ENCODE data around the gene NUP35. TPM values are rescaled to one million over a fixed set of nuclear protein-coding genes. Genes with fewer than 3 reads are reported as not detected.

Gene NUP35, protein sequence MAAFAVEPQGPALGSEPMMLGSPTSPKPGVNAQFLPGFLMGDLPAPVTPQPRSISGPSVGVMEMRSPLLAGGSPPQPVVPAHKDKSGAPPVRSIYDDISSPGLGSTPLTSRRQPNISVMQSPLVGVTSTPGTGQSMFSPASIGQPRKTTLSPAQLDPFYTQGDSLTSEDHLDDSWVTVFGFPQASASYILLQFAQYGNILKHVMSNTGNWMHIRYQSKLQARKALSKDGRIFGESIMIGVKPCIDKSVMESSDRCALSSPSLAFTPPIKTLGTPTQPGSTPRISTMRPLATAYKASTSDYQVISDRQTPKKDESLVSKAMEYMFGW
- total RNA-seq = 10 to 100 TPM; 25.6 to 47.9 TPM

DNA sequence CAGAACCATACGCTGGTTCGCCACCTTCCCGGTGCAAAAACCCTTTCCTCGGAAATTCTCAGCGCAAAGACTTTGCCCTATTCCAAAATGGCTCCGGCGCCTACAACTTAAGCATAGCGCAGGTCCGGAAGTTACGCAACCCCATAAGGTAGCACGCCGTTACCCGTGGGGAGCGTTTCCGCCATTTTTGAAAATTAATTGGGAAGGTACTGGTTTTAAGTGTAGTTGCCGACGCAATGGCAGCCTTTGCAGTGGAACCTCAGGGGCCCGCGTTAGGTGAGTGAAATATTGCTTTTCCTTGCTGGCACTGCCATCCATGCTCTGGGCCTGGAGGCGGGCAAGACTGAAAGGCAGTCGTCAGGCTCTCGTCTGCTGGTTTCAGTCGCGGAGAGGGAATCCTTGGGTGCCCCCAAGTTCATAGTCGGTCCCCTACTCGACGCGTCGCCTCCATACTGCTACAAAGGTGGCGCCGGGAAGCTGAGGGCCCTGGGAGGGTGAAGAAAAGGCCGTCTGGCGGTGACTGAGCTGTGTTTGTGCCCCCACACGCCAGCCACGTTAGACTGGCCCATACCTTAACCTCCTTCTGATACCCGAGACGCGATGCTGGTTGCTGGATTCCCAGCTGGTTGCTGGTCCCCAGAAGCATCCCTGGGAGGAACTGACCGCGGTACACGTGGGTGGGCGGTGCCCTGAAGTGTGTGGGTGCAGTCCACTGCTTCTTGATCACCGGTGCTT is at the start of gene NUP35:
Gene NUP35 (plus strand): TSS at position 222 of the 735 bp plus-strand sequence. CDS start 15 bp downstream, at position 237.
- peak; percentile 90 for DNase-seq (ENCODE audit: low spot score)
- H3K27me3 Mint-ChIP-seq = peaks cover 22 to 23% of the 10 kb centered on the region in 2 donors
- H3K9me3 Mint-ChIP-seq = no peaks in the 10 kb centered on the region
- H3K36me3 Mint-ChIP-seq = peaks cover 4% of the 10 kb centered on the region
- H3K4me3 Mint-ChIP-seq = peak within 1 kb of the TSS; percentile 97
- H3K4me1 Mint-ChIP-seq (ENCODE audit: low read depth in 2 of 2) = peaks cover 15 to 25% of the 10 kb centered on the region in 2 donors
- peak within 1 kb of the TSS; percentile 93 to 96 for H3K27ac Mint-ChIP-seq
- peak; percentile 94 to 97 for ATAC-seq

DNA sequence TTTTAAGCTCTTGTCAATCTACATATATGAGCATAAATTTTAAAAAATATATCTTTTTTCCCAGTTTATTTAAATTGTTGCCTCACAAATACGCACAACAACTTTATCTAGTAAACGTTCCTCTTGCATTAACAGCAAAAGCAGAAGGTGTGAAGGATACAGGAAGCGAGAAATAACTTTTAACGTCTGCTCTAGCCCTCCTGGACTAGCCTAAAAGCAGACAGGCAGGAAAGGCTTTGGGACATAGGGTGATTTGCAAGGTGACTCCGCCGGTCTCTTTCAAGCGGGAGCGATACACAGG is 46.1 kb upstream of the NUP35 start:
- Mint-ChIP-seq H3K4me1 (ENCODE audit: low read depth in 2 of 2) (peaks cover 8 to 12% of the 10 kb centered on the region in 2 donors), H3K36me3 (no peaks in the 10 kb centered on the region), H3K9me3 (no peaks in the 10 kb centered on the region), H3K4me3 (peak overlapping the region; percentile 96), H3K27ac (peak overlapping the region; percentile 53 to 92), H3K27me3 (peaks cover 0 to 6% of the 10 kb centered on the region in 2 donors)
- DNase-seq (ENCODE audit: low spot score) = no peak
- ATAC-seq = peak; percentile 49 to 50

DNA sequence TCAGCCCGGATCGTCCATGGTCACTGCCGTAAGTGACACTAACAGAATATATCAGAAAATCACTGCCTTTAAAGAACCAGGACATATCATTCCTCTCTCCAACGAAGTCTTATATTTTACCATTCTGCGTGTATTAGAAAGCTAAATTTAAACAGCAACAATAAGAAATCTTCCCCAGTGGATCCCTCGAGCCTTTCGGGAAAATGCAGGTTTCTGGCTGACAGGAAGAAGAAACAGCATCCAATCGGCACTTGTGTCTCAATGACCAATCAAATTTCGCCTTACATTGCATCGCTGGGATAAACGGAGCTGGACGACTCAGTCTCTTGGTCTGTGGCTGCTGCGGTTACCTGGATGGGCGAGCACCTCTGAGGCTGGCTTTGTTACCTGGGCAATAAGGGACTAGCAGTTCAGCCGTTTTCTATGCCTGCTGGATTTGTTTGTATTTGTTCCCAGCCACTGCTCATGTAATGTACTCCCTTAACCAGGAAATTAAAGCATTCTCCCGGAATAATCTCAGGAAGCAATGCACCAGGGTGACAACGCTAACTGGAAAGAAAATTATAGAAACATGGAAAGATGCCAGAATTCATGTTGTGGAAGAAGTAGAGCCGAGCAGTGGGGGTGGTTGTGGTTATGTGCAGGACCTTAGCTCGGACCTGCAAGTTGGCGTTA is 45.6 kb upstream of the NUP35 start, which contains the start of gene DUSP19:
Gene DUSP19 (plus strand): TSS at position 284 of the 675 bp plus-strand sequence. CDS start 187 bp downstream, at position 471.
- peak within 1 kb of the TSS; percentile 96 for H3K4me3 Mint-ChIP-seq
- H3K9me3 Mint-ChIP-seq = no peaks in the 10 kb centered on the region
- DNase-seq (ENCODE audit: low spot score) (peak; percentile 83), ATAC-seq (peak; percentile 81 to 90)
- H3K36me3 Mint-ChIP-seq = no peaks in the 10 kb centered on the region
- H3K27me3 Mint-ChIP-seq = peaks cover 0 to 6% of the 10 kb centered on the region in 2 donors
- H3K4me1 Mint-ChIP-seq (ENCODE audit: low read depth in 2 of 2) = peaks cover 8 to 12% of the 10 kb centered on the region in 2 donors
- peak within 1 kb of the TSS; percentile 53 to 92 for H3K27ac Mint-ChIP-seq

DNA sequence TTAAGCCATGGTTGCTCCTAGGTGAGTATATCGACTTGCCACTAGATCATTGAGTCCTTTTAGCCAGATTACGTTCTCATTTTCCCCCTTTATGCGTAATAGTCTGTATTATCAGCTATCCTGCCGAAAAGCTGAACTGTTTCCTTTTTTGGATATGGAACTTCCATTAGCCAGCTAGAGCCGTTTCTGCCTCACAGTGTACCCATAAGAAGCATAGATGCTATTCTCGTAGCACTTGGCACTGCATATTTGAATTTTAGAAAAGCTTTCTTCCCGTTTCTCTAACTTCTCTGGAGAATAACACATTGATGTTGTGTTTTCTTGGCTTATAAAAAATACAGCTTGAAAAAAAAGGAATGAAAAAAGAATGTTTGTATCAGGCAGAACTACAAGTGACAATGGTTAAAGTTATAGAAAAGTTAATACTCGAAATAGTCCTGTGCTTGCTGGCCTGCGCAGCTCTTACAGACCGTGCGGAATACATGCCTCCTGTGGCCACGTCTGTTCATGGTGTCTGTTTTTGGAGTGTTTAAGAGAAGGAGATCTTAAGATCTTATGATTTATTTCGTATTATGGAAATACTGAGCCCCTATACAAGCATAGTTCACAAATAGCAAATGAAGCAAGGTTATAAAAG is 45.0 kb upstream of the NUP35 start:
- H3K36me3 Mint-ChIP-seq = no peaks in the 10 kb centered on the region
- H3K27ac Mint-ChIP-seq = peak overlapping the region; percentile 53 to 92
- H3K4me3 Mint-ChIP-seq = peak overlapping the region; percentile 96
- H3K4me1 Mint-ChIP-seq (ENCODE audit: low read depth in 2 of 2) = peaks cover 8 to 12% of the 10 kb centered on the region in 2 donors
- no peaks in the 10 kb centered on the region for H3K9me3 Mint-ChIP-seq
- ATAC-seq = no peak
- peaks cover 0 to 3% of the 10 kb centered on the region in 2 donors for H3K27me3 Mint-ChIP-seq
- DNase-seq (ENCODE audit: low spot score) = no peak

DNA sequence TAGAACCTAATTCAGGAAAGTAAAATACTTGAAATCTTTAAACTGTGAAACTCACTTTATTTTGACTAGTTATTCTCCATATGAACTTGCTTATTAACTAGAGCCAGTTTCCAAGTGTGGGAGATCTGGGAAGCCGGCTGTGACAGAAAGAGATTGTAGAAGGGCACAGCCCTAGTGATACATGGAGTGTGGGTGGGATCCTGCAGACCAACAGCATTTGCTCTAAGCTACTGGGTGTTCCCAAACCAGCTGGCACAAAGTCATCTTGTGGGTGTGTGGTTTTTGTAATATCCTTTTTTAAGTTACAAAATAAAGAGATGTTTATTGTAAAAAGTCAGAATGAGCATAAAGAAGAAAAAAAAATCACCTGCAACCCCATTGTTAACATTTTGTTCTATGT is 42.3 kb upstream of the NUP35 start:
- H3K27ac Mint-ChIP-seq = no peak overlapping the region
- ATAC-seq = no peak

DNA sequence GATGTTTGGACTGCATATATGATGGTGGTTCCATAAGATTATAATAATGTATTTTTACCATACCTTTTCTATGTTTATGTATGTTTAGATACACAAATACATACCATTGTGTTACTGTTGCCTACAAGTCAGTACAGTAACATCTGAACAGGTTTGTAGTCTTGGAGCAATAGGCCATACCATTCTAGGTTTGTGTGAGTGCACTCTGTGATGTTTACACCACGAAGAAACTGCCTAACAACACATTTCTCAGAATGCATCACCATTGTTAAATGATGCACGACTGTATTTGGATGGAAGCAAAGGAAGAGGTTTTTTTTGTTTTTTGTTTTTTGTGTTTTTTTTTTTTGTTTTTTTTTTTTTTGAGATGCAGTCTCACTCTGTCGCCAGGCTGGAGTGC is 36.2 kb upstream of the NUP35 start:
- ATAC-seq (no peak), DNase-seq (ENCODE audit: low spot score) (no peak)
- Mint-ChIP-seq H3K27me3 (no peaks in the 10 kb centered on the region), H3K9me3 (no peaks in the 10 kb centered on the region), H3K27ac (no peak overlapping the region), H3K36me3 (no peaks in the 10 kb centered on the region), H3K4me3 (no peak overlapping the region), H3K4me1 (ENCODE audit: low read depth in 2 of 2) (no peaks in the 10 kb centered on the region)

More for the DNA sequence above, 42.3 kb upstream of the NUP35 start:
- Mint-ChIP-seq H3K36me3 (no peaks in the 10 kb centered on the region), H3K4me1 (ENCODE audit: low read depth in 2 of 2) (peaks cover 8 to 12% of the 10 kb centered on the region in 2 donors), H3K9me3 (no peaks in the 10 kb centered on the region), H3K27me3 (peaks cover 0 to 3% of the 10 kb centered on the region in 2 donors), H3K4me3 (no peak overlapping the region)
- no peak for DNase-seq (ENCODE audit: low spot score)

DNA sequence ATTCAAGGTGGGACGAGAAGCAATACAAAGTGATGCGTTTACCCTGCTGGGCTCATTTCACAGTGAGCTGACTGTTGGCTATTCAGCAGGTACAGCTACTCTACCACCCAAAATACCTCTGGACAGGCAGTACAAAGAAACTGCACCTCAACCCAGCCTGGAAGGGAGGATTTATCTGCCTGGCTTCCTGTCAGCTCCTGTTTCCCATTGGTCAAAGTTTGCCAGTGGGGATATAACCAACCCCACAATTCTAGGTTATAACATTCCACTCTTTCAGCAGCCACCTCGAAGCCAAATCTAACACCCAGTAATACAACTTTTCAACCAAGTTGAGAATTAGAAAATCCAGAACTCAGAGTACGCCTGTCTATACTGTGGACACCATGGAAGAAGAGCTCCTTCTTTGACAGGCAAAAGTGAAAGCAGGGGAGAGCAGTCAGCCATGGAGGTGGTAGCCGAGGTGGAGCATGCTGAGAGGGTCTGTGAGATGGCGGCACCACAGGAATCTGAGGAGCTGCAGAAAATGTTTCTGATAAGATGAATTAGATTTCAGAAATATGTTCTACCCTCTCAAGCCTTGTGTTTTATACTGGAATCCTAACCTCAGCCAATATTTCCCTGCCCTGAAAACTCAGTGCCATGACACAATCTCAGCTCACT is 34.9 kb upstream of the NUP35 start:
- Mint-ChIP-seq H3K27ac (no peak overlapping the region), H3K4me3 (no peak overlapping the region), H3K4me1 (ENCODE audit: low read depth in 2 of 2) (no peaks in the 10 kb centered on the region), H3K27me3 (no peaks in the 10 kb centered on the region), H3K36me3 (no peaks in the 10 kb centered on the region), H3K9me3 (no peaks in the 10 kb centered on the region)
- no peak for ATAC-seq
- DNase-seq (ENCODE audit: low spot score) = no peak

DNA sequence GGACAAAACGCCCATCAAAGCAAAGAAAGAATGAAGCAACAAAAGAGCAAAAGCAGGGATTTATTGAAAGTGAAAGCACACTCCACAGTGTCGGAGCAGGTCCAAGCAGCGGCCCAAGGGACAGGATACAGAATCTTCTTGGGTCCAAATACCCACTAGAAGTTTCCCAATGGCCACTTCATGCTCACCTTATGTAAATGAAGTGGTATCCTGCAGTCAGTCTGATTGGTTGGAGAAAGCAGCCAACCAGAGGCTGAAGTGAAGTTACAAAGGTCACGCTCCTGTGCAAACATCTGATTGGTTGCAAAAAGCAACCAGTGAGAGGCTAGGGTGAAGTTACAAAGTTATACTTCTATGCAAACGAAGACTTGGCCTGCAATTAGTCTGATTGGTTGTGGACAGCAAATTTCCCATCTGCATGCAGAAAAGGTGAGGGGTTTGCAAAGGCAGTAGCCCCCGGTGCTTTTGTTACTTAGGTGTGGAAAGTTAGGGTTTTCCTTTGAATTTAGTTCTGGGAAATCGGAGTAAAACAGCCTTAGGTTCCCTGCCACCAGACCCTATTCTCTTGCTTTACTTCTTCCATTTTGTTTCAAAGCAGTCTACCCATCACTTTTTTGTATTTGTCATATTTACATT is 32.8 kb upstream of the NUP35 start:
- Mint-ChIP-seq H3K36me3 (no peaks in the 10 kb centered on the region), H3K27ac (no peak overlapping the region), H3K4me1 (ENCODE audit: low read depth in 2 of 2) (no peaks in the 10 kb centered on the region), H3K27me3 (no peaks in the 10 kb centered on the region), H3K9me3 (no peaks in the 10 kb centered on the region), H3K4me3 (no peak overlapping the region)
- DNase-seq (ENCODE audit: low spot score) = no peak
- ATAC-seq = no peak

DNA sequence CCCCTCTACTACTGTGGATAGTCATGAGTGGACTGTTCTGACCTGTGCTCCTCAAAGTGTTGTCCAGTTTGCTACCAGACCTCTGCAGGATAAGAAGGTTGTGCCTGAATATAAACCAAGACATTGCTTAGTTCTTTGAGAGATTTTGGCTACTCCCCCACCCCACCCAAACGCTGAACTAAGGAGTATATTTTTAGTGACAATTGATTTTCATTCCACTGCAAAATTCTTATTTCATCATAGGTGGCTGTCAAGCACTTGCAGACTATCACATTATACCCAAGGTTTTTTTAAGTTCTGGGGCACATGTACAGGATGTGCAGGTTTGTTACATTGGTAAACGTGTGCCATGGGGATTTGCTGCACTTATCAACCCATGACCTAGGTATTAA is 32.3 kb upstream of the NUP35 start:
- Mint-ChIP-seq H3K4me3 (no peak overlapping the region), H3K36me3 (no peaks in the 10 kb centered on the region), H3K9me3 (no peaks in the 10 kb centered on the region), H3K27ac (no peak overlapping the region), H3K27me3 (no peaks in the 10 kb centered on the region), H3K4me1 (ENCODE audit: low read depth in 2 of 2) (no peaks in the 10 kb centered on the region)
- DNase-seq (ENCODE audit: low spot score) = no peak
- ATAC-seq = no peak

DNA sequence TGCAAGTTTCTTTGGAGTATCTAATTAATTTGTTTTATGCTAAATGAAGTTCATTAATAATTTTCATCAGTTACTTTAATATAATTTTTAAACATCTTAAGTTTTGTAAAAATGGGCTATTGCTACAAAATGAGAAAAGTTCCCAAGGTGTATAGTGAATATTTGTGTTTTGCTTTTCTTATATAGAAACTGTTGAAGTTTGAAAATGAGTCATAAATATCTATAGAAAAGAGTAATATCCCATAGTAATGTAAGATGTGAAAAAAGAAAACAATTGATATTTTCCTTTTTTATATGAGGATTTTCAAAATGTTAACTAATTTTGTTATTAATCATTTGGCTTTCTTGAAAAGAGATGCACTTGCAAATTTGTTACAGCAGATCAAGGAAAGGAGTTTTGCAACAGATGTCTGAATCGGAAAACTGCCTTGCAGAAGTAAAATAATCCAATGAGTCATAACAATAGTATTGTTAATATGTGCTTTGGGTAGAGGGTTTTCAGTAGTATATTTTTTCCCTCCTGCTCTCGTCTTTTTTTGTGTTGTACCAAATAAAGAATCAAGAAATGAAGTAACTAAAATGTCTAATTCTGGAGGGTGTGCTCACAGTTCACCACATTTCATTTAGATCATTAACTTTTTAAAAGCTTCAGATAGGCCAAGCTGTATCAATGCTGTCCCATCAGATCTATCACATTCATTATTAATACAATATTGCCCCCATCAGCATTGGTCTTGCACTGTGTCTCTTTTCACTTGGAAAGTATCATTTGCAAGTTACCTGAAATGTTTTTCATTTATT is 30.2 kb upstream of the NUP35 start:
- no peaks in the 10 kb centered on the region for H3K9me3 Mint-ChIP-seq
- H3K27ac Mint-ChIP-seq = no peak overlapping the region
- no peak overlapping the region for H3K4me3 Mint-ChIP-seq
- ATAC-seq (no peak), DNase-seq (ENCODE audit: low spot score) (no peak)
- H3K27me3 Mint-ChIP-seq = no peaks in the 10 kb centered on the region
- no peaks in the 10 kb centered on the region for H3K36me3 Mint-ChIP-seq
- no peaks in the 10 kb centered on the region for H3K4me1 Mint-ChIP-seq (ENCODE audit: low read depth in 2 of 2)

DNA sequence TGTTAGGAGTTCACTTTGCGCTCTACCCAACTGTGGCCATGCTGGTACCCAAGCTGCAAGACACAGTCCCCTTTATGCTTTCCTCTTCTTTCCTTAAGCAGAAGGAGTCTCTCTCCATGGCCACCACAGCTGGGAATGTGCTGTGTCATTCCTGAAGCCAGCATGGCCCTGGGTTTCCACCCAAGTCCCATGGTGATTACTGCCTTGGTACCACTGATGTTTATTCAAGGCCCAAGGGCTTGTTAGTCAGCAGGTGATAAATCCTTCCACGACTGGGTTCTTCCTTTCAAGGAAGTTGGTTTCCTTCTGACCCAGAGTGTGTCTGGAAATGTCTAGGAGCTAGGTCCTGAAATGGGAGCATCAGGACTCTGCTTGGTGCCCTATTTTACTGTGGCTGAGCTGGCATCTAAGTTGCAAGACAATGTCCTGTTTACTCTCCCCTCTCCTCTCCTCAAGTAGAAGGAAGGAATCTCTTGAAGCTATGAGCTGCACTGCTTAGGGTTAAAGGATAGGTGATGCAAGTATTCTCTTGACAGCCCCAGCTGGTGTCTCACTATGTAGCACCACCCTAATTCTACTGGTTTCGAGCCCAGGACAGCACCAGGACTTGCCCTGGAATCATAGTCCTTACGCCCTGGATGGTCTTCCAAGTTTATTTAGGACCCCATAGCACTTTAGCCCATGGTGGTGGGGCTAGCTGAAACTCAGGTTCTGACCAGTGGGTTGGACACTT is 18.7 kb upstream of the NUP35 start:
- peak in 1 of 2 donors; percentile 43 for ATAC-seq
- Mint-ChIP-seq H3K4me1 (ENCODE audit: low read depth in 2 of 2) (no peaks in the 10 kb centered on the region), H3K27me3 (peaks cover 13 to 38% of the 10 kb centered on the region in 2 donors), H3K36me3 (no peaks in the 10 kb centered on the region), H3K27ac (no peak overlapping the region), H3K9me3 (no peaks in the 10 kb centered on the region), H3K4me3 (no peak overlapping the region)
- no peak for DNase-seq (ENCODE audit: low spot score)

DNA sequence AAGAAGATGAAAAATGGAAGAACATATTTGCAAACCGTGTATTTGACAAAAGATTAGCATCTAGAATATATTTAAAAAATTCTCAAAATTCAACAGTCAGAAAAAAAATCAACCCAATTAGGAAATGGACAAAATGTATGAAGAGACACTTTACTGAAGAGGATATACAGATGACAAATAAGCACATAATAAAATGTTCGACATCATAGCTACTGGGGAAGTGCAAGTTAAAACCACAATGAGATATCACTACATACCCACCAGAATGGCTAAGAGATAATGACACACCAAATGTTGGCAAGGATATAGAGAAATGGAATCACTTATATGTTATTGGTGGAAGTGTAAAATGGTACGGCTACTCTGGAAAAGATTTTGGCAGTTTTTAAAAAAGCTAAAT is 11.7 kb upstream of the NUP35 start:
- Mint-ChIP-seq H3K4me1 (ENCODE audit: low read depth in 2 of 2) (no peaks in the 10 kb centered on the region), H3K9me3 (no peaks in the 10 kb centered on the region), H3K27me3 (peaks cover 26 to 59% of the 10 kb centered on the region in 2 donors), H3K4me3 (no peak overlapping the region), H3K27ac (no peak overlapping the region), H3K36me3 (no peaks in the 10 kb centered on the region)
- DNase-seq (ENCODE audit: low spot score) (no peak), ATAC-seq (no peak)
